OCI-LY3 (cell line): ENCODE data around the gene GABRG3.

Experiments
- H2AFZ ChIP-seq: fragments of 200-600, 300-600 bp; shearing (Covaris generic); 2 replicates; pipeline ENCODE4 v1.6.0; 2014; ENCODE audit warnings: antibody characterized with exemption, low read depth, low read length
- H3K27ac ChIP-seq: fragments of 200-600, 300-600 bp; sonication (generic); 2 replicates; pipeline ENCODE4 v1.5.1; 2014; ENCODE audit warnings: mild to moderate bottlenecking, low read length, moderate library complexity, mixed read lengths
- H3K27me3 ChIP-seq: fragments of 200-600, 300-600 bp; sonication (generic); 2 replicates; pipeline ENCODE4 v1.6.1; 2014; ENCODE audit warnings: low read depth, low read length, mixed read lengths
- H3K36me3 ChIP-seq: fragments of 200-600, 300-600 bp; sonication (generic); replicated peaks from 2 replicates; pipeline ENCODE3; 2014; ENCODE audit warnings: low read depth, low read length, mixed read lengths
- H3K4me1 ChIP-seq: fragments of 300-600, 200-600 bp; sonication (generic); 2 replicates; pipeline ENCODE4 v1.6.1; 2014; ENCODE audit warnings: low read length, mixed read lengths
- H3K4me2 ChIP-seq: fragments of 200-600, 300-600 bp; sonication (generic); 2 replicates; pipeline ENCODE4 v1.6.1; 2014; ENCODE audit warnings: low read length, mixed read lengths
- H3K4me3 ChIP-seq: fragments of 300-600, 200-600 bp; sonication (generic); 2 replicates; pipeline ENCODE4 v1.5.1; 2014; ENCODE audit warnings: antibody characterized with exemption, mild to moderate bottlenecking, low read length, moderate library complexity
- H3K79me2 ChIP-seq: fragments of 300-600, 200-600 bp; shearing (Covaris generic); 2 replicates; pipeline ENCODE4 v1.6.1; 2014; ENCODE audit warnings: mild to moderate bottlenecking, low read length, mixed read lengths
- H3K9ac ChIP-seq: fragments of 300-600, 200-600 bp; shearing (Covaris generic); 2 replicates; pipeline ENCODE4 v1.6.0; 2014; ENCODE audit warnings: mild to moderate bottlenecking, low read length, moderate library complexity
- H3K9me3 ChIP-seq: fragments of 200-600, 300-600 bp; shearing (Covaris generic); 2 replicates; pipeline ENCODE4 v1.6.1; 2014; ENCODE audit warnings: low read length, mixed read lengths; ENCODE audit not compliant: insufficient read depth
- H4K20me1 ChIP-seq: fragments of 200-600, 300-600 bp; sonication (generic); 2 replicates; pipeline ENCODE4 v1.6.1; 2016; ENCODE audit warnings: low read length, mixed read lengths; ENCODE audit not compliant: insufficient read depth
- EZH2phosphoT487 ChIP-seq: fragments of 200-600 bp; shearing (Covaris generic); IDR thresholded peaks from 2 replicates; pipeline ENCODE4 v1.6.1; 2018; ENCODE audit warnings: antibody characterized with exemption, mixed run types, low read depth
- TF ChIP-seq, protein P1 (sequence below): fragments of 200-600, 300-600 bp; sonication (generic); IDR thresholded peaks from 2 replicates; pipeline ENCODE4 v1.5.1; 2014; ENCODE audit warnings: antibody characterized with exemption, low read length, low read depth

The GABRG3 gene

DNA sequence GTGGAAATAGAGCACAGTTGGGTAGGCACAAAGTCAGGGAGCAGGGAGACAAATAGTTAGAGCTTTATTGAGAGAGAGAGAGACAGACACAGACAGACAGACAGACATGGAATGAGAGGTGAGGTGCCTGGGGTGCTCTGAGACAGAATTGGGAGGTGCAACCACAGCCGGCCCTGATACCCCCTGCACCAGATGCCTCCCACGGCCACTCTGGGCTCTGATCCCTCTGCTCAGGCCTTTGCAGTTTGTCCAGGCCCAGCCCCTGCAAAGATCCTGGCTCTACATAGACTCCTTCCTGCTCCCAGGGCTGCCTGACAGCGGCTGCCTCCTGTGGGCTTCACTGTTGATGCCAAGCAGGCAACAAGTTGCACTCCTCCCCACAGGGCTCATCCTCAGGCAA, 283.8 kb downstream of the GABRG3 start:
- no peaks in the 10 kb centered on the region for H3K27me3 ChIP-seq
- H3K9me3 ChIP-seq, result no peaks in the 10 kb centered on the region
- H3K9ac ChIP-seq, result no peak overlapping the region
- H3K4me2 ChIP-seq, result no peak overlapping the region
- H3K4me1 ChIP-seq, result no peaks in the 10 kb centered on the region
- no peak overlapping the region for H3K27ac ChIP-seq
- no peak overlapping the region for H3K4me3 ChIP-seq
- no peaks in the 10 kb centered on the region for H4K20me1 ChIP-seq
- TF ChIP-seq, protein P1, sequence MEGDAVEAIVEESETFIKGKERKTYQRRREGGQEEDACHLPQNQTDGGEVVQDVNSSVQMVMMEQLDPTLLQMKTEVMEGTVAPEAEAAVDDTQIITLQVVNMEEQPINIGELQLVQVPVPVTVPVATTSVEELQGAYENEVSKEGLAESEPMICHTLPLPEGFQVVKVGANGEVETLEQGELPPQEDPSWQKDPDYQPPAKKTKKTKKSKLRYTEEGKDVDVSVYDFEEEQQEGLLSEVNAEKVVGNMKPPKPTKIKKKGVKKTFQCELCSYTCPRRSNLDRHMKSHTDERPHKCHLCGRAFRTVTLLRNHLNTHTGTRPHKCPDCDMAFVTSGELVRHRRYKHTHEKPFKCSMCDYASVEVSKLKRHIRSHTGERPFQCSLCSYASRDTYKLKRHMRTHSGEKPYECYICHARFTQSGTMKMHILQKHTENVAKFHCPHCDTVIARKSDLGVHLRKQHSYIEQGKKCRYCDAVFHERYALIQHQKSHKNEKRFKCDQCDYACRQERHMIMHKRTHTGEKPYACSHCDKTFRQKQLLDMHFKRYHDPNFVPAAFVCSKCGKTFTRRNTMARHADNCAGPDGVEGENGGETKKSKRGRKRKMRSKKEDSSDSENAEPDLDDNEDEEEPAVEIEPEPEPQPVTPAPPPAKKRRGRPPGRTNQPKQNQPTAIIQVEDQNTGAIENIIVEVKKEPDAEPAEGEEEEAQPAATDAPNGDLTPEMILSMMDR, result no peak
- TF ChIP-seq EZH2phosphoT487, result no peak
- H3K79me2 ChIP-seq, result no peaks in the 10 kb centered on the region
- no peaks in the 10 kb centered on the region for H3K36me3 ChIP-seq
- H2AFZ ChIP-seq, result no peak overlapping the region

DNA sequence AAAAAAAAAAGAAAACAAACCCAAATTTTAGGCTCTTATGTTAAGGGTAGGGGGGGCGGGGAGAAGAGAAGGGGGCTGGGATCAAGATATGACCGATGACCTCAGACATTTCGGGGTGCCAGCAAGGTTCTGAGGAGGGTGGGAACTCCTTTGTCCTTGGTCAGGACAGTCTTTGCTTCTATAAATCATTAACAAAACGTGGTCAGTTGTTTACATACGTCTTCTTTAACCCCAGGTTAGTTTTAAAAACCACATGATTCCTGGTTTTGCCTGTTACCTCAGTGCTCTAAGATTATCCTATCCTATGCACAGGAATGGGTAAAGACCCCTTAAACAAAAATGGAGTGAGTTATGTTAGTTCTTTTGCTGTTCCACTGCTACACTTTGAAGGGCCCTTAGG, 285.5 kb downstream of the GABRG3 start:
- Histone ChIP-seq H3K4me2 (no peak overlapping the region), H3K4me3 (no peak overlapping the region), H3K36me3 (no peaks in the 10 kb centered on the region), H3K9me3 (no peaks in the 10 kb centered on the region), H3K4me1 (no peaks in the 10 kb centered on the region), H3K79me2 (no peaks in the 10 kb centered on the region), H3K9ac (no peak overlapping the region), H4K20me1 (no peaks in the 10 kb centered on the region), H2AFZ (no peak overlapping the region), H3K27ac (no peak overlapping the region), H3K27me3 (no peaks in the 10 kb centered on the region)
- TF ChIP-seq EZH2phosphoT487, result no peak
- TF ChIP-seq, protein P1, result no peak

DNA sequence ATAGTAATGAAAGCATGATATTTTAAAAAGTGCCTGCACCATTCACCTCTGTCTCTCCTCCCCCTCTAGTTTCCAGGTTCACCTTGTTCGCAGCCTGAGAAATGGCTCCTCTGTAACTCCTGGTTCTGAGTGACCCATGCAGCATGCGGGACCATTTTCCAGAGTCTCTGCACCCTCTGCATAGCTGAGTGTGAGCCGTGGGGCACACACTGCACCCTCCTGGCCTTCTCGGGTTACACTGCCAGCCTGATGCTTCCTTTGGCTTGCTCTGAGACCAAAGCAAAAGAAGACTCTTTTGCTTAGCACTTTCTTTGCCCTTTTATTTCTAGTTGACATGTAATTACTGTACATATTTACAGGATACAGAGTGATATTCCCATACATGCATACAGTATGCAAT, 287.3 kb downstream of the GABRG3 start:
- H3K36me3 ChIP-seq, result no peaks in the 10 kb centered on the region
- H3K9ac ChIP-seq, result no peak overlapping the region
- no peak overlapping the region for H3K27ac ChIP-seq
- H3K4me3 ChIP-seq, result no peak overlapping the region
- H3K27me3 ChIP-seq, result no peaks in the 10 kb centered on the region
- H3K4me2 ChIP-seq, result no peak overlapping the region
- H3K79me2 ChIP-seq, result no peaks in the 10 kb centered on the region
- no peaks in the 10 kb centered on the region for H3K4me1 ChIP-seq
- H2AFZ ChIP-seq, result no peak overlapping the region
- H3K9me3 ChIP-seq, result no peaks in the 10 kb centered on the region
- H4K20me1 ChIP-seq, result no peaks in the 10 kb centered on the region
- TF ChIP-seq EZH2phosphoT487, result no peak
- TF ChIP-seq, protein P1, result no peak

DNA sequence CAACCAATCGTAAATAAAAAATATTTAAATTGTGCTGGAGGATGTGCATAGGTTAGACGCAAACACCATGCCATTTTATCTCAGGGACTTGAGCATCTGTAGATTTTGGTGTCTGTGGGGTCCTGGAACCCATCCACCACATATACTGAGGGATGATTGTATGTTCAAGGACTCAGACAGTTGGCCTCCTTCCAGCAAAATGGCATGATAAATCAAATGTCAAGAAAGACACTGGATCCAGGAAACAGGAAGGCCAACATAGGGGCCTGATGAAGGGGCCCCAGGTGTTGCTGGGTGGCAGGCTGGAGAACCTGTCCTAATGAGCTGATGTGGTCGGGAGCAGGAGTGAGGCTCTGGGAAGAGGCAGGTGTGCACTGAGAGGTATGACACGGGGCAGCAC, 289.5 kb downstream of the GABRG3 start:
- Histone ChIP-seq H3K4me3 (no peak overlapping the region), H3K79me2 (no peaks in the 10 kb centered on the region), H3K9ac (no peak overlapping the region), H3K4me2 (no peak overlapping the region), H3K27me3 (no peaks in the 10 kb centered on the region), H3K9me3 (no peaks in the 10 kb centered on the region), H3K27ac (no peak overlapping the region), H3K36me3 (no peaks in the 10 kb centered on the region), H3K4me1 (no peaks in the 10 kb centered on the region), H4K20me1 (no peaks in the 10 kb centered on the region), H2AFZ (no peak overlapping the region)
- TF ChIP-seq, protein P1, result no peak
- TF ChIP-seq EZH2phosphoT487, result no peak
